ENCODE measurements around the gene CPNE1.
A peak's percentile ranks its signal among the peaks of the same experiment; 100 is the strongest.

CPNE1 gene

GRCh38 chr20:35652641-35653429, 11.9 kb downstream of the CPNE1 start:
- 0 out of 2 replicates have a peak, but pooled peaks have one; percentile 22 for TF ChIP-seq POLR2AphosphoS5 (IDR thresholded peaks at IDR 0.05; ENCODE audit: low read depth, low read length)
- no peak for TF ChIP-seq SIN3A (IDR thresholded peaks at IDR 0.05; ENCODE audit: borderline replicate concordance, insufficient read depth, low read length)
- no peak for TF ChIP-seq FOXP2 (optimal IDR thresholded peaks at IDR 0.05; ENCODE audit: borderline replicate concordance, extremely low read depth, extremely low read length, insufficient read depth)

- TF ChIP-seq POLR2AphosphoS5 (IDR thresholded peaks at IDR 0.05; ENCODE audit: low read depth, low read length) (no peak), TAF1 (IDR thresholded peaks at IDR 0.05; ENCODE audit: borderline replicate concordance, insufficient read depth, low read length) (no peak), FOXP2 (optimal IDR thresholded peaks at IDR 0.05; ENCODE audit: borderline replicate concordance, extremely low read depth, extremely low read length, insufficient read depth) (no peak), REST (IDR thresholded peaks at IDR 0.05; ENCODE audit: insufficient read depth in 1 of 2, low read depth in 2 of 2, low read length in 2 of 2) (no peak), SIN3A (IDR thresholded peaks at IDR 0.05; ENCODE audit: borderline replicate concordance, insufficient read depth, low read length) (no peak)
Measured at GRCh38 chr20:35651958-35652357, 12.7 kb downstream of the CPNE1 start.

- TF ChIP-seq POLR2AphosphoS5 (IDR thresholded peaks at IDR 0.05; ENCODE audit: low read depth, low read length) (no peak), REST (IDR thresholded peaks at IDR 0.05; ENCODE audit: insufficient read depth in 1 of 2, low read depth in 2 of 2, low read length in 2 of 2) (no peak), TAF1 (IDR thresholded peaks at IDR 0.05; ENCODE audit: borderline replicate concordance, insufficient read depth, low read length) (no peak), SIN3A (IDR thresholded peaks at IDR 0.05; ENCODE audit: borderline replicate concordance, insufficient read depth, low read length) (no peak), FOXP2 (optimal IDR thresholded peaks at IDR 0.05; ENCODE audit: borderline replicate concordance, extremely low read depth, extremely low read length, insufficient read depth) (no peak)
Measured at GRCh38 chr20:35650632-35651031, 14.1 kb downstream of the CPNE1 start.

- TF ChIP-seq FOXP2 (optimal IDR thresholded peaks at IDR 0.05; ENCODE audit: borderline replicate concordance, extremely low read depth, extremely low read length, insufficient read depth): no peak
- no peak for TF ChIP-seq TAF1 (IDR thresholded peaks at IDR 0.05; ENCODE audit: borderline replicate concordance, insufficient read depth, low read length)
Measured at GRCh38 chr20:35648836-35649235, 15.9 kb downstream of the CPNE1 start.

GRCh38 chr20:35644806-35645205, 19.9 kb downstream of the CPNE1 start:
- TF ChIP-seq FOXP2 (optimal IDR thresholded peaks at IDR 0.05; ENCODE audit: borderline replicate concordance, extremely low read depth, extremely low read length, insufficient read depth) (no peak), SIN3A (IDR thresholded peaks at IDR 0.05; ENCODE audit: borderline replicate concordance, insufficient read depth, low read length) (no peak), POLR2AphosphoS5 (IDR thresholded peaks at IDR 0.05; ENCODE audit: low read depth, low read length) (no peak), REST (IDR thresholded peaks at IDR 0.05; ENCODE audit: insufficient read depth in 1 of 2, low read depth in 2 of 2, low read length in 2 of 2) (no peak), TAF1 (IDR thresholded peaks at IDR 0.05; ENCODE audit: borderline replicate concordance, insufficient read depth, low read length) (no peak)

GRCh38 chr20:35643045-35643444, 21.7 kb downstream of the CPNE1 start:
- TF ChIP-seq TAF1 (IDR thresholded peaks at IDR 0.05; ENCODE audit: borderline replicate concordance, insufficient read depth, low read length): no peak
- TF ChIP-seq POLR2AphosphoS5 (IDR thresholded peaks at IDR 0.05; ENCODE audit: low read depth, low read length): no peak
- no peak for TF ChIP-seq SIN3A (IDR thresholded peaks at IDR 0.05; ENCODE audit: borderline replicate concordance, insufficient read depth, low read length)
- TF ChIP-seq REST (IDR thresholded peaks at IDR 0.05; ENCODE audit: insufficient read depth in 1 of 2, low read depth in 2 of 2, low read length in 2 of 2): no peak
- TF ChIP-seq FOXP2 (optimal IDR thresholded peaks at IDR 0.05; ENCODE audit: borderline replicate concordance, extremely low read depth, extremely low read length, insufficient read depth): no peak

Data from PFSK-1 (cell line).